IMR-90 (cell line): Measurements from ENCODE around the gene CRACR2B. TPM values are rescaled to one million over a fixed set of nuclear protein-coding genes. Genes with fewer than 3 reads are reported as not detected.

Experiments
- ATAC-seq: fragments of 200-7000 bp; cut with Tn5 transposase; 2 replicates; pipeline ENCODE4 v1.9.1; 2020; ENCODE audit warnings: low read depth, mild to moderate bottlenecking, moderate library complexity
- BruUV-seq: library from RNA; stranded (reverse); fragments of 400-500 nt; replicated peaks from 2 replicates; lab custom pipeline; 2021; lab: Mats Ljungman, UMichigan
- CTCF ChIA-PET: fragments of 300-600 bp; formaldehyde crosslinking; extraction: SDS; loops from one replicate; lab custom pipeline; 2021; ENCODE audit warnings: antibody characterized with exemption; lab: Yijun Ruan, JAX
- POLR2A ChIA-PET: fragments of 300-600 bp; sonication (Branson Sonifier 250); formaldehyde crosslinking; loops from one replicate; lab custom pipeline; 2022; ENCODE audit warnings: antibody characterized with exemption; ENCODE audit not compliant: unreplicated experiment; lab: Charles Lee
- DNase-seq: peaks from one replicate; pipeline ENCODE4 v3.0.0; 2013
- H2AFZ ChIP-seq: replicated peaks from 2 replicates; pipeline ENCODE3; 2013; ENCODE audit warnings: low read length, mild to moderate bottlenecking; ENCODE audit not compliant: poor library complexity
- H2AK5ac ChIP-seq: 2 replicates; pipeline ENCODE4 v1.6.1; 2013; ENCODE audit warnings: low read depth, low read length, inconsistent platforms
- H2AK9ac ChIP-seq: replicated peaks from 2 replicates; pipeline ENCODE3; 2013; ENCODE audit warnings: mild to moderate bottlenecking, low read depth, low read length, moderate library complexity; ENCODE audit not compliant: poor library complexity
- H2BK120ac ChIP-seq: 2 replicates; pipeline ENCODE4 v1.6.1; 2013; ENCODE audit warnings: low read depth, low read length, inconsistent platforms
- H2BK15ac ChIP-seq: 3 replicates; pipeline ENCODE4 v1.6.1; 2013; ENCODE audit warnings: low read depth, low read length, inconsistent platforms
- H2BK20ac ChIP-seq: 2 replicates; pipeline ENCODE4 v1.6.1; 2013; ENCODE audit warnings: low read depth, mild to moderate bottlenecking, inconsistent platforms, low read length, moderate library complexity
- H2BK5ac ChIP-seq: 2 replicates; pipeline ENCODE4 v1.6.1; 2013; ENCODE audit warnings: mild to moderate bottlenecking, low read depth, low read length, inconsistent platforms; ENCODE audit not compliant: poor library complexity, severe bottlenecking
- H3K14ac ChIP-seq: replicated peaks from 2 replicates; pipeline ENCODE4 v1.6.1; 2013; ENCODE audit warnings: low read depth, low read length, inconsistent platforms
- H3K18ac ChIP-seq: 2 replicates; pipeline ENCODE4 v1.6.1; 2013; ENCODE audit warnings: low read depth, low read length, control low read depth
- H3K23ac ChIP-seq: 2 replicates; pipeline ENCODE4 v1.6.1; 2013; ENCODE audit warnings: low read depth, low read length, inconsistent platforms
- H3K27ac ChIP-seq: 2 replicates; pipeline ENCODE4 v1.5.1; 2013; ENCODE audit warnings: mild to moderate bottlenecking, control low read depth, low read length; ENCODE audit not compliant: insufficient read depth
- H3K27me3 ChIP-seq: 2 replicates; pipeline ENCODE4 v1.6.1; 2013; ENCODE audit warnings: low read length; ENCODE audit not compliant: control insufficient read depth, insufficient read depth
- H3K36me3 ChIP-seq: 2 replicates; pipeline ENCODE4 v1.6.1; 2013; ENCODE audit warnings: low read length, mixed read lengths; ENCODE audit not compliant: control insufficient read depth, insufficient read depth
- H3K4ac ChIP-seq: 2 replicates; pipeline ENCODE4 v1.6.1; 2013; ENCODE audit warnings: low read depth, low read length, inconsistent platforms
- H3K4me1 ChIP-seq: 2 replicates; pipeline ENCODE4 v1.6.1; 2013; ENCODE audit warnings: low read length, mixed read lengths; ENCODE audit not compliant: control insufficient read depth, insufficient read depth
- H3K4me2 ChIP-seq: 2 replicates; pipeline ENCODE4 v1.6.1; 2013; ENCODE audit warnings: low read depth, mild to moderate bottlenecking, control low read depth, low read length, moderate library complexity
- H3K4me3 ChIP-seq: 2 replicates; pipeline ENCODE4 v1.5.1; 2013; ENCODE audit warnings: low read depth, mild to moderate bottlenecking, control low read depth, low read length, moderate library complexity; ENCODE audit not compliant: insufficient read depth
- H3K56ac ChIP-seq: 2 replicates; pipeline ENCODE4 v1.6.1; 2013; ENCODE audit warnings: low read length, inconsistent platforms; ENCODE audit not compliant: insufficient read depth; ENCODE audit errors: extremely low read depth
- H3K79me1 ChIP-seq, 2 experiments: 2 replicates each; pipeline ENCODE4 v1.6.1; 2013; ENCODE audit warnings: low read length in 2 of 2, inconsistent platforms in 1 of 2, low read depth in 1 of 2
- H3K9ac ChIP-seq: 2 replicates; pipeline ENCODE4 v1.6.1; 2013; ENCODE audit warnings: low read depth, low read length, control low read depth
- H3K9me1 ChIP-seq: 2 replicates; pipeline ENCODE4 v1.6.1; 2013; ENCODE audit warnings: low read length, inconsistent platforms; ENCODE audit not compliant: insufficient read depth
- H3K9me3 ChIP-seq: 2 replicates; pipeline ENCODE4 v1.6.1; 2013; ENCODE audit warnings: low read length; ENCODE audit not compliant: control insufficient read depth, insufficient read depth
- H4K20me1 ChIP-seq: 2 replicates; pipeline ENCODE4 v1.6.1; 2013; ENCODE audit warnings: low read length, inconsistent platforms; ENCODE audit not compliant: insufficient read depth
- H4K5ac ChIP-seq: 2 replicates; pipeline ENCODE4 v1.6.1; 2013; ENCODE audit warnings: mild to moderate bottlenecking, low read depth, low read length, control low read depth
- H4K8ac ChIP-seq, 2 experiments: 2 replicates each; pipeline ENCODE4 v1.6.1; 2013; ENCODE audit warnings: low read depth in 2 of 2, low read length in 2 of 2, control low read depth in 1 of 2, inconsistent platforms in 1 of 2
- H4K91ac ChIP-seq: 2 replicates; pipeline ENCODE4 v1.6.1; 2013; ENCODE audit warnings: low read depth, low read length, inconsistent platforms; ENCODE audit not compliant: insufficient read depth
- MAZ ChIP-seq: IDR thresholded peaks from 2 replicates; pipeline ENCODE4 v1.6.1; 2012; ENCODE audit warnings: low read depth, mild to moderate bottlenecking, low read length, improper control_type of control experiment, moderate library complexity, borderline replicate concordance
- NFE2L2 ChIP-seq: fragments of 150-350 bp; IDR thresholded peaks from 2 replicates; pipeline ENCODE4 v1.6.1; 2016; ENCODE audit warnings: low read depth, mild to moderate bottlenecking, low read length
- WGBS, 2 experiments: methylation state at CpG; one replicate each; pipeline versions ENCODE4 v1.1.5 to v1.1.7; 2013; ENCODE audit warnings: missing lambda C conversion rate in 2 of 2; ENCODE audit not compliant: insufficient read length in 1 of 2; ENCODE audit errors: extremely low coverage in 2 of 2; 5-methylcytosine and 5-hydroxymethylcytosine counted together
- dilution Hi-C: fragments of 300-500 bp; cut with HindIII; formaldehyde crosslinking; loops from one replicate; pipeline ENCODE4 v1.14.3; 2018; ENCODE audit warnings: low sequenced_read_pairs; ENCODE audit not compliant: unreplicated experiment
- in situ Hi-C: fragments of 300-500 bp; cut with MboI; formaldehyde crosslinking; loops from 3 replicates; pipeline ENCODE4 v1.14.3; 2019; ENCODE audit warnings: low sequenced_read_pairs, inconsistent platforms, mixed read lengths
- intact Hi-C: fragments of 100-400 bp; cut with micrococcal nuclease; formaldehyde crosslinking; loops from 2 replicates; pipeline ENCODE4 v1.10.0; 2022
- polyA plus RNA-seq, 3 experiments: library from polyadenylated mRNA; depleted of rRNA; stranded (reverse); fragments of >200 nt; gene quantifications; 2 replicates each; pipeline ENCODE4 v1.2.3, GENCODE V29; 2012; ENCODE audit warnings: low replicate concordance in 1 of 3
- total RNA-seq: library from RNA; depleted of rRNA; stranded (reverse); fragments of >200 nt; gene quantifications from 2 replicates; pipeline ENCODE4 v1.2.3, GENCODE V29; 2012

The CRACR2B gene
- total and polyA plus RNA-seq, 2 of the 4 experiments (the other 2 are of a cell fraction): 0.54 to 2.5 TPM

GRCh38 chr11:853682-854448, 26.1 kb downstream of the CRACR2B start:
- no peak overlapping the region for H3K4ac ChIP-seq
- intact Hi-C loops (no loop called here), dilution Hi-C loops (no loop called here), in situ Hi-C loops (no loop called here)
- H3K27me3 ChIP-seq: no peaks in the 10 kb centered on the region
- no peak overlapping the region for H2AK5ac ChIP-seq
- no peak overlapping the region for H4K5ac ChIP-seq
- no peak overlapping the region for H2AFZ ChIP-seq
- ChIA-PET POLR2A (no interaction called here), CTCF (no interaction called here)
- H4K20me1 ChIP-seq: peaks cover 75% of the 10 kb centered on the region
- no peak overlapping the region for H3K18ac ChIP-seq
- H3K36me3 ChIP-seq: peaks cover 20% of the 10 kb centered on the region
- peaks cover 9 to 83% of the 10 kb centered on the region in 2 experiments for H3K79me1 ChIP-seq
- no peak overlapping the region for H2BK5ac ChIP-seq
- H2BK20ac ChIP-seq: no peak overlapping the region
- BruUV-seq: no TSS peak
- H4K91ac ChIP-seq: no peak overlapping the region
- H3K27ac ChIP-seq: no peak overlapping the region
- DNase-seq (no peak), ATAC-seq (no peak)
- no peak overlapping the region for H3K14ac ChIP-seq
- TF ChIP-seq NFE2L2 (no peak), MAZ (no peak)
- H2BK15ac ChIP-seq: no peak overlapping the region
- peaks cover 14% of the 10 kb centered on the region; the same call in 1 of the 2 replicates for H3K4me1 ChIP-seq
- H3K56ac ChIP-seq: no peak overlapping the region
- H2AK9ac ChIP-seq: peak overlapping the region; percentile 28
- 95% methylated on average over 11 of the region's 27 CpGs; no CpG with 5 or more reads in 1 of the 2 experiments for WGBS, 2 experiments
- no peak overlapping the region for H3K23ac ChIP-seq
- H3K9me1 ChIP-seq: no peaks in the 10 kb centered on the region
- H2BK120ac ChIP-seq: no peak overlapping the region
- no peak overlapping the region for H3K4me2 ChIP-seq
- no peaks in the 10 kb centered on the region for H3K9me3 ChIP-seq
- no peak overlapping the region for H3K9ac ChIP-seq
- H3K4me3 ChIP-seq: no peak overlapping the region
- no peak overlapping the region for H4K8ac ChIP-seq
